Stimulated activated CD8-positive, alpha-beta memory T cell treated with anti-CD3 and anti-CD28 coated beads, Interleukin-7, amount 100 ng/mL, for 48 hours (primary cell): ENCODE results near the gene RAB3IL1.

ENCODE experiments used
- DNase-seq, 2 donors: peaks; one replicate each; pipeline ENCODE4 v3.0.0-alpha.2; 2020; ENCODE audit warnings: low read depth in 1 of 2; ENCODE audit errors: extremely low read depth in 1 of 2

Gene RAB3IL1

GRCh38 chr11:61921446-61921845, 4.1 kb upstream of the RAB3IL1 start:
- no peak for DNase-seq

- DNase-seq = no peak
Measured at GRCh38 chr11:61919705-61920631, 2.6 kb upstream of the RAB3IL1 start.

GRCh38 chr11:61918938-61919704, 1.8 kb upstream of the RAB3IL1 start:
- DNase-seq = no peak

DNA sequence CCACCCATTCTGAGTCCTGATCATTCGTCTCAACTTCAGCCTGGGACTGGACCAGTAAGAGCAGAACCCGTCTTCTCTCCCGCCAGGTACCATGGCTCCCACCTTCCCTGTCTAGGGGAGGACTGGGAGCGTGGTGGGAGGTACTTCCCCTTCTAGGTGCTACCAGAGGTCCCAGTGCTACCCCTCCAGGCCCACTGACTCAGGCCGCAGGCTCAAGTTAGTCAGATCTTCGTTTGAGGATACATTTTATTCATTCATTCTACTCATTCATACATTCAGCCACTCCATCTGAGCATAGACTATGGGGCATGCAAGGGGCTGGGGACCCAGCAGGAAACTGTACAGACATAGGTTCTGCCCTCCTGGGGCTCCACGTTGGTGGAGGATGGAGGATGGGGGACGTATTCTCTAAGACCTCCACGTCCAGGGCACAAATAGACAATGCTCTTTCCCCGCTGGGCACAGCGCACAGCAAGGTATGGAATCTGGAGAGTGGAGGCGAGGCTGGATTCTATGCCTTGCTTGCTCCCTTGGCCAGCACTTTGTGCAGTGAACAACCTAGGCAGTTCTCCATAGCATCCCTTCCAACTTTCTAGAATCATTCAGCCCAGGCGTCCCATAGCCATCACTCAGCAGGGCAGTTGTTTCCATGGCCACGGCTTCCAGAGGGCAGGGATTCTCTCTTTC, 1.0 kb upstream of the RAB3IL1 start:
- no peak for DNase-seq

DNA sequence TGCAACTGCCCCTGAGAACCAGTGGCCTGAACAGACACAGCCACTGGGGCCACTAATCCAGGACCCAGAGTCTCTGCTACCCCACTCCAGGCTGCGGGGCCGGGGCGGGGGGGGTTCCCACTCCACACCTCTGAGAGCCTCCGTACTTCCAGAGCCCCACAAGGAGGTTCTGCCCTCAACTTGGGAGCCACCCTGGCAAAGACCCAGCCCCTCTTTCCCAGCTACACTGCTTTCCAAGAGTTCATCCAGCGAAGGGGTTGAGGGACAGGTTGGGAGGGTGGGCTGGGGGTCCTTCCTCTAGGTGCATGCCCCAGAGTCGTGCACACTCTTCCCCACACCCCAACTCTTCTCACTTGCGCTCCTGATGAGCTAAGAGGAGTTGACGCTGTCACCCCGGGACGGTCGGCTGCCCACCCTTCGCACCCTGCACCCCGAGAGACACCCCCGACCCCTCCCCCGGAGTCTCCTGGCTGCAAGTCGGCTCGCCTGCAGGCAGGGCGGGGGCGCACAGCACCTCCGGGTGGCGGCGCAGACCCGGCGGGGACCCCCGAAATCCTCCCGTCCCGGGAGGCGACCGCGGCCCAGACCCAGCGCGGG, 531 bp downstream of the RAB3IL1 start:
- DNase-seq = no peak

DNA sequence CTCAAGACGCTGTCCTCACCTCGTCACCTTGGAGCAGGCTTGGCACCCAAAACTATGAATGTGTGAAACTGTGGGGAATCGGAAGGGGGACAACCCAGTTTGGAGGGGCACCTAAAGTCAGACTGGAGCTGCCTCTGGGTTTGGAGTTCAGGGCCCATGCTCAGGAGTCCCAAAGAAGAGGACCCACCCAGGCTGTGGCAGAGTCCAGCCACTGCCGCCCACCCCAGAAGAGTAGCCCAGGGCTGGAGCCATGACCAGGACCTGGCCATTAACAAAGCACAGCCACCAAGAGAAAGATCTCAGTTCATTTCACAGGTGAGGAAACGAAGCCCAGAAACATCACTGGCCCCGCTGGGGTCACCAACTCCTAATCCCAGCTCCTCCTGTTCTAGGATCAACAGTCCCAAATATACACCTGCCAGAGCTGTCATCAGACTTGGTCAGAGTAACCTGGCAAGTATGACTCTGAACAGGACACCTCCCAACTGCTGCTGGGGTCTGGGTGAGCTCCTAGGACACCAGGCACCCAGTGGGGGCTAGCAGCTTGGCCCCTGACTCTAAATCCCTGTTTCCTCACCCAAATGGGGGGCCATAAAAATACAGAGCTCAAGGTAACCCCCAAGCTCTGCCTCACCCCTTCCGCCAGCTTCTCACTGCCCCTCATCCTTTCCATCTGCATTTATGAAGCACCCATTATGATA, 2.7 kb downstream of the RAB3IL1 start:
- DNase-seq = no peak

DNA sequence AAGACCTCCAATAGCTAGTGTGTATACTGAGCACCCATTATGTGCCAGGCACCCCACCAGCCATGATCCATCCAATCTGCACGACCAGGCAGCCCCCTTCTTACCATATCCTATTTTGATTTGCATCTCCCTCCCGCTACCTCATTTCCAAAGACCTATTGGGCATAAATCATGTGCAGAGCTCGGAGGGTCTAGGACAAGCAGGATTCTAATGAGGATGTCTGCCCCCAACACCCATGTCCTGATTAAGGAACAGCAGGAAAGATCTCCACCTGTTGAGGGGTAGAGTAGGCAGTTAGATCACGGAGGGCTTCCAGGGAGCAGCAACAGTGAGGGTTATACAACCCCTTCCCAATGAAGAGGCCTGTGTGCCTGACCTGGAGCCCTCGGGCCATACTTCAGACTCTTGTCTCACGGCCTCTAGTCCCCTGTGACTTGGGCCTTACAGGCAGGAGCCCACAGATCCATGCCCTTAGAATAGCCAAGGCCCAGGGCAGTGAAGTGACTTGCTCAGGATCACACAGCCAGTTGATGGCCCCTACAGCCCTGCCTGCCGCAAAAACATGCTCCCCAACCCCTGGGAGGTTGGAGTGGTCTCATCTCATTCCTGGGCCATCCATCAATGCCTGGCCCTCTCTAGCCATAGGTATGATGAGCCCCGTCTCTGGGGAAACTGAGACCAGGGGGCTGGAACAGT, 3.5 kb downstream of the RAB3IL1 start:
- DNase-seq = no peak

- no peak for DNase-seq
Measured at GRCh38 chr11:61912991-61913698, 4.2 kb downstream of the RAB3IL1 start.

- DNase-seq = no peak
Measured at GRCh38 chr11:61912530-61912898, 4.9 kb downstream of the RAB3IL1 start.

DNA sequence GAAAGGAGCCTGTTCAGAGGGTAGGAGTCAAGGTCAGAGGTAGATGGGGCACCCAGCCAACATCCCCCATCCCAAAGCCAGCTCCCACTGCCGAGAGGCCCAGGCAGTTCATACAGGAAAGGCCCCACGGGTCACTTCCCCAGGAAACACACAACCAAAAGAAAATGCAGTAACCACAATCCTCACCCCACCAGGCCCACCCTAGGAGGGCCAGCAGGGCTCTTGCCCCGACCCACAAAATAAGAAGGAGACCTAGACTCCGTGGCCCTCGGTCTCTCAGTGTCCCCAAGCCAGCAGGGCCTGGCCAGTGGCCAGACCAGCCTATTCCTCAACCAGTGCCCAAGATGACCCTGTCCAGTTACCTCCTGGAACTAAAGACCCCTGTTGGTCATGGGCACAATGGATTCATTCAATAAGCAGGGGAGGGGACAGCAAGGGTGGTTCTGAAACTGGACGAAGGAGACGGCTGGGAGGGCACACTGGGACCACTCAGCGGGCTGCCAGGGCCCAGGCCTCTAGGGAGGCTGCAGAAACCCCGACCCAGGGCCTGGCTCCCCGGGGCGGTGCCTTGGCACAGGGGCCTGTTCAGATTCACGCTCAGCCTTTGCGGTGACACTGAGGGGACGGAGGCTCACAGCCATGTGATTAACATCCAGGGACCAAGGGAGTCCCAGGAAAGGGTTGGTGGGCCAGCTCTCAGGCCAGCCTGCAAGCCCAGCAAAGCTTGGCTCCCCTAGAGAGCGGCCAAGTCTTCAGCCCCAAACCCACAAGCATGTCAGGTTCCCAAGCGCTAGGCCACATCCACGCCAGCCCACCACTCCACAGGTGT, 5.5 kb downstream of the RAB3IL1 start:
- no peak for DNase-seq

GRCh38 chr11:61911128-61911700, 6.2 kb downstream of the RAB3IL1 start:
- DNase-seq = no peak

DNA sequence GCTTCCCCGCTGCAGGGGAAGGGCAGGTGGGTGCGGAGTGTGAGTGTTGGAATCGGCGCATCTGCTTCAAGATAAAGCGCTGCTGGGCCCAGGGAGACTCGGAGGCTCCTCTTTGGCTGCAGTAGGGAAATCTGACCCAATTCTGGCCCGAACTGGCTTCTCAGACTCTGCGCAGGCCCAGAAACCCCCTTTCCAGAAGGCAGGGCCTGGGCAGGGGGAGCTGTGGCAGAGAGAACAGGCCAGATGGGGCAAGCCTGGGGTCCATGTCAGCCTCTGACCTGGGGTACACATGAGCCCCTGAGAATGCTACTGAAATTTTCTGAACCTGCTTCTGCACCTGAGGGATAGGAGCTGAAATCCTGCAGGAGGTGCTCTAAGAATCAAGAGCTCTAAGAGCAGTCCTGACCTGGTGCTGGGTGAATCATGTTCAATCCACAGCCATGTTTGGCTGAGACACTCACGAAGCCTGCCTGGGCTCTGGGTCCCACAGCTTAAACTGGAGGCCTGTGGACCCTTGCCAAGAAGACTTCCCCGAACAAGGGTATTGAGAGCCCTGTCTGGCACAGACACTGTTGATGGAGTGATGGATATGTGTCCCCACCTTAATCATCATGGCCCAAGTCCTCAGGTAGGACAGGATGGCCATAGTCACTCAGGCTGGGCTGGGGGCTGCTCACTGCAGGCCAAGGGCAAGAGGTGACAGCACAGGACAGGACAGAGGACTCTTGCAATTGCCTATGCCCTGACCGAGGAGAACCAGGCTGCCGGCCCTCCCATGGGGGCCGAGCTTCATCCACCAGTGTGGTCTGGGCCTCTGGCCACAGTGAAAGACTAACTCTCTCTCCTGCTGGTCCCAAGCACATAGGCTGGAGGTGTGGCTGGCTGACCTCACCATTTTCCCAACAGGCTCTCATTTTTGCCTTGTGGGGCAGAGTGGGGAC, 6.9 kb downstream of the RAB3IL1 start:
- no peak for DNase-seq

GRCh38 chr11:61908730-61909316, 8.5 kb downstream of the RAB3IL1 start:
- no peak for DNase-seq

DNA sequence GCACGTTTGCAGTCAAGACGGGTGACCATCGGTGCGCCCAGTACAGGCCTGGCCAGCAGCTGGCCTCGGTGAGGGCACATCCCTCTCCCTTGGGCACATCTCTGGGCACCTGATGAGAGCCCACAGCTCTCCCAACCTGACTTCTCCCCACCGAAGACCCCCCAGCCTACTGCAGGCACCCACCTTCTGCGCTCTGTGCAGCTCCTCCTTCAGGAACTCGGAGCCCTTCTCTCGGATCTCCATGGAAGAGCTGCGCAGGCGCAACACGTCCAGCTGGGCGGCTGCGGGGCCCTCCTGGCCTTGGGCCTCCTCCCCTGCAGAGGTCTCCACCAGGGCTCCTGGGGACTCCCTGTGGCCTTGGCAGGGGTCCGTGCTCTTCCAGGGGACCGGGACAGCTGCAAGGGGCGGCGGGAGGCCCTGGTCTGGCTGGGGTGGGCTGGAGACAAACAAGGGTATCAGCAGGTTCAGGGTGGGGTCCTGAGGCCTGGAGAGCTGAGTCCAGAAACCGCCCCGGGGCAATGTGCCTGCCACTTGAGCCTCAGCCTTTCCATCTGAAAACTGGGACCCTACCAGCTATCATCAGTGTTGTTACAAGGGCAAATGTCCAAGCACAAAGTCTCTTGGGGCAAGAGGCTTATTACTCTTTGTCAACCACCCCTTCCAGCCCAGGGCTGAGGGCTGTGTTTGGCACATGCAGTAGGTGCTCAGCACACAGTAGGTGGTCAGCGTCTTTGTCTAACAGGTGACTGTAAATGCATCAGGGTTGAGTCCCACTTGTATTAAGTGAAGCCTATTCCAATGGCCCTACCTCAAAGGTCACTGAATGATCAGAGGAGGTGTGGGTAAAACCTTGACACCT, 9.3 kb downstream of the RAB3IL1 start:
- DNase-seq = no peak

GRCh38 chr11:61907282-61907681, 10.1 kb downstream of the RAB3IL1 start:
- DNase-seq = no peak

DNA sequence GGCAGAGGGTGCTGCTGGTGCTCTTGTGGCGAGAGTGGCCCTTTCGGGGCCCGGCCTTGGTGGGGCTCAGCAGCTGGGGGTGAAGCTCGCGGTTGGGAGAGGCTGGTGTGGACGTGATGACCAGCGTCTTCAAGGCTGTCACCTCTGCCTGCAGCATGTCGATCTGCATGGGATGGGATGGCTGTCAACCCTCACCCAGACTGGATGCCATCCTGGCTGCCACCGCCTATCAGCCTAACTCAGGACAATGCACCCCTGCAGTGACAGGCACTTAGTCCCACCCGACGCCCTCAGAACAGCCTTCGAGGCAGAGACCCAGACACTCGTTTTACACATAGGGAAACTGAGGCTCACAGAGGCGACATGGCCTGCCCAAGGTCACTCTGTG, 10.8 kb downstream of the RAB3IL1 start:
- no peak for DNase-seq
